B cell (primary cell): ENCODE results near the gene MLF2. TPM values are rescaled to one million over a fixed set of nuclear protein-coding genes. Genes with fewer than 3 reads are reported as not detected.
A peak's percentile ranks its signal among the peaks of the same experiment; 100 is the strongest.

Experiments used
- ATAC-seq: fragments of 200-7000 bp; cut with Tn5 transposase; one replicate; pipeline ENCODE4 v1.10.0; 2021; ENCODE audit warnings: low read depth, mild to moderate bottlenecking, moderate number of reproducible peaks, moderate library complexity
- CTCF ChIA-PET: fragments of 350-600 bp; sonication (Branson Sonifier 250); formaldehyde crosslinking; loops from one replicate; lab custom pipeline; 2021; ENCODE audit warnings: antibody characterized with exemption, inconsistent platforms; lab: Charles Lee
- POLR2A ChIA-PET: fragments of 350-600 bp; sonication (Branson Sonifier 250); formaldehyde crosslinking; loops from one replicate; lab custom pipeline; 2021; ENCODE audit warnings: antibody characterized with exemption; lab: Charles Lee
- DNase-seq: peaks from one replicate; pipeline ENCODE4 v3.0.0; 2013
- H2AFZ ChIP-seq: 2 replicates; pipeline ENCODE4 v1.6.1; 2012; ENCODE audit warnings: mild to moderate bottlenecking, low read depth, low read length; ENCODE audit not compliant: insufficient read depth, poor library complexity, severe bottlenecking
- H3K27ac ChIP-seq, 2 donors: 1 replicate in 1 of 2; 2 replicates in 1 of 2; pipeline ENCODE4 v1.5.1; 2012 to 2013; ENCODE audit warnings: low read length in 2 of 2, mild to moderate bottlenecking in 2 of 2, moderate library complexity in 1 of 2
- H3K27me3 ChIP-seq, 4 experiments: fragments of 200-600 bp in 1 of 4; sonication (generic) in 1 of 4; replicated peaks in 1 of 4; 1 replicate in 2 of 4; 2 replicates in 2 of 4; pipeline versions ENCODE4 v1.6.1 to v1.7.0; 2013 to 2016; ENCODE audit warnings: low read length in 3 of 4, mild to moderate bottlenecking in 2 of 4, mixed read lengths in 1 of 4, moderate library complexity in 1 of 4; ENCODE audit not compliant: insufficient read depth in 4 of 4, control insufficient read depth in 3 of 4; ENCODE audit errors: control extremely low read depth in 1 of 4
- H3K36me3 ChIP-seq, 2 experiments: replicated peaks in 1 of 2; 1 replicate in 1 of 2; 2 replicates in 1 of 2; pipeline versions ENCODE4 v1.6.1 to v1.7.1; 2013; ENCODE audit warnings: low read length in 1 of 2; ENCODE audit not compliant: insufficient read depth in 2 of 2, control insufficient read depth in 1 of 2; ENCODE audit errors: control extremely low read depth in 1 of 2, extremely low read depth in 1 of 2
- H3K4me1 ChIP-seq, 2 donors: fragments of 200-600 bp in 1 of 2; sonication (generic) in 1 of 2; 1 replicate in 1 of 2; 2 replicates in 1 of 2; pipeline versions ENCODE4 v1.5.1 to v1.6.1; 2013 to 2017; ENCODE audit warnings: low read length in 2 of 2; ENCODE audit not compliant: control insufficient read depth in 2 of 2, insufficient read depth in 2 of 2
- H3K4me2 ChIP-seq: replicated peaks from 2 replicates; pipeline ENCODE3; 2012; ENCODE audit warnings: mild to moderate bottlenecking, low read depth, low read length; ENCODE audit not compliant: poor library complexity, severe bottlenecking
- H3K4me3 ChIP-seq, 5 experiments: fragments of 200-600 bp in 1 of 5; sonication (generic) in 1 of 5; 1 replicate in 3 of 5; 2 replicates in 2 of 5; pipeline versions ENCODE4 v1.5.1 to v1.7.0; 2011 to 2016; ENCODE audit warnings: low read length in 4 of 5, mild to moderate bottlenecking in 4 of 5, low read depth in 2 of 5, control low read depth in 1 of 5, moderate library complexity in 1 of 5; ENCODE audit not compliant: insufficient read depth in 1 of 5; ENCODE audit errors: control extremely low read depth in 1 of 5, extremely low read depth in 1 of 5
- H3K79me2 ChIP-seq: fragments of 200-600 bp; sonication (generic); one replicate; pipeline ENCODE4 v1.6.0; 2016; ENCODE audit warnings: low read length; ENCODE audit not compliant: control insufficient read depth, insufficient read depth
- H3K9ac ChIP-seq: fragments of 200-600 bp; sonication (generic); 2 replicates; pipeline ENCODE4 v1.6.1; 2017; ENCODE audit warnings: mild to moderate bottlenecking, low read length, moderate library complexity
- H3K9me3 ChIP-seq, 3 donors: one replicate each; pipeline versions ENCODE4 v1.6.1 to v1.7.1; 2013; ENCODE audit warnings: low read length in 2 of 3; ENCODE audit not compliant: control insufficient read depth in 2 of 3, insufficient read depth in 1 of 3; ENCODE audit errors: control extremely low read depth in 1 of 3
- H4K20me1 ChIP-seq: 2 replicates; pipeline ENCODE4 v1.6.0; 2012; ENCODE audit warnings: mild to moderate bottlenecking, low read length; ENCODE audit not compliant: insufficient read depth, control insufficient read depth, poor library complexity, severe bottlenecking
- H3K27ac Mint-ChIP-seq: one replicate; pipeline ENCODE4 v1.8.0; 2021; ENCODE audit warnings: mixed read lengths
- H3K27me3 Mint-ChIP-seq: one replicate; pipeline ENCODE4 v1.8.0; 2021; ENCODE audit warnings: mixed read lengths
- H3K4me1 Mint-ChIP-seq: one replicate; pipeline ENCODE4 v1.8.0; 2021; ENCODE audit warnings: mixed read lengths
- H3K4me3 Mint-ChIP-seq: one replicate; pipeline ENCODE4 v1.8.0; 2021; ENCODE audit warnings: mixed read lengths
- H3K9me3 Mint-ChIP-seq: one replicate; pipeline ENCODE4 v1.8.0; 2022; ENCODE audit warnings: mixed read lengths; ENCODE audit not compliant: insufficient read depth
- CTCF ChIP-seq: fragments of 200-600 bp; IDR thresholded peaks from one replicate; pipeline ENCODE4 v1.8.0; 2022; ENCODE audit warnings: antibody characterized with exemption, mild to moderate bottlenecking
- EZH2 ChIP-seq: IDR thresholded peaks from 2 replicates; pipeline ENCODE4 v1.6.1; 2012; ENCODE audit warnings: borderline replicate concordance, low read depth, mild to moderate bottlenecking, moderate library complexity, low read length; ENCODE audit not compliant: insufficient read depth, poor library complexity, severe bottlenecking
- WGBS: methylation state at CpG from one replicate; pipeline ENCODE4 v1.1.5; 2013; ENCODE audit warnings: missing lambda C conversion rate; ENCODE audit not compliant: insufficient coverage; 5-methylcytosine and 5-hydroxymethylcytosine counted together
- intact Hi-C: fragments of 100-400 bp; cut with micrococcal nuclease; formaldehyde crosslinking; loops from one replicate; pipeline ENCODE4 v1.10.0; 2022
- polyA plus RNA-seq: library from polyadenylated mRNA; depleted of rRNA; stranded (reverse); fragments of >200 nt; gene quantifications from 2 replicates; pipeline ENCODE4 v1.2.3, GENCODE V29; 2012
- total RNA-seq, 2 donors: library from RNA; stranded (reverse); fragments of 120-200 nt in 1 of 2; gene quantifications; 1 replicate in 1 of 2; 2 replicates in 1 of 2; pipeline versions ENCODE4 v1.2.3 to v1.2.4, GENCODE V29; 2013 to 2022

The MLF2 gene
- total and polyA plus RNA-seq, 2 donors (not counting 1 experiment from before 2014, with no cell fraction given): 97.2 to 190 TPM

GRCh38 chr12:6753772-6754356 is 923 bp upstream of the MLF2 start:
- Histone ChIP-seq H3K4me3 (peak overlapping the region in 4 of 5 experiments; percentile 79 to 93 (median 85)), H3K36me3 (peaks cover 1 to 29% of the 10 kb centered on the region in 2 experiments), H2AFZ (peak overlapping the region; percentile 83), H4K20me1 (no peaks in the 10 kb centered on the region), H3K27me3 (no peaks in the 10 kb centered on the region), H3K4me1 (peaks cover 18 to 19% of the 10 kb centered on the region in 2 donors), H3K79me2 (peaks cover 10% of the 10 kb centered on the region), H3K27ac (peak overlapping the region; percentile 93 to 96), H3K9me3 (no peaks in the 10 kb centered on the region), H3K4me2 (peak overlapping the region; percentile 94), H3K9ac (peak overlapping the region; percentile 88)
- Mint-ChIP-seq H3K4me1 (peaks cover 23% of the 10 kb centered on the region), H3K27me3 (peaks cover 4% of the 10 kb centered on the region), H3K27ac (peak overlapping the region; percentile 99), H3K4me3 (peak overlapping the region; percentile 96), H3K9me3 (no peaks in the 10 kb centered on the region)
- WGBS: no CpG with 5 or more reads among the region's 7 CpGs
- no peak for DNase-seq
- no peak for ATAC-seq
- intact Hi-C loops: loop anchor here (1.0 to 2.0 kb wide), 13 partner anchors 12 to 216 kb away; partner anchors contain the start of genes CDCA3, CHD4, COPS7A and EMG1
- ChIA-PET POLR2A (interaction anchor here (1.0 to 2.4 kb wide), 12 partner anchors 12 to 194 kb away, joined by 3 to 30 read pairs (median 8); partner anchors contain the start of genes C12orf57, CDCA3, COPS7A and P3H3), CTCF (interaction anchor here (0.6 to 6.4 kb wide), 38 partner anchors 9 to 1184 kb away, joined by 3 to 109 read pairs (median 6); partner anchors contain the start of genes C12orf57, CDCA3, COPS7A and LAG3)
- TF ChIP-seq EZH2 (no peak), CTCF (peak; percentile 50)
